CD4-positive, alpha-beta T cell (primary cell): Measurements from ENCODE around the gene AFAP1. TPM values are rescaled to one million over a fixed set of nuclear protein-coding genes. Genes with fewer than 3 reads are reported as not detected.
A peak's percentile ranks its signal among the peaks of the same experiment; 100 is the strongest.

Source experiments
- ATAC-seq: fragments of 200-7000 bp; cut with Tn5 transposase; one replicate; pipeline ENCODE4 v1.10.0; 2022; ENCODE audit warnings: mild to moderate bottlenecking; ENCODE audit not compliant: poor library complexity
- CTCF ChIA-PET: fragments of 350-600 bp; sonication (Branson Sonifier 250); formaldehyde crosslinking; loops from one replicate; lab custom pipeline; 2021; ENCODE audit warnings: antibody characterized with exemption, inconsistent platforms; lab: Charles Lee
- POLR2A ChIA-PET: fragments of 350-600 bp; sonication (Branson Sonifier 250); formaldehyde crosslinking; loops from one replicate; lab custom pipeline; 2021; ENCODE audit warnings: antibody characterized with exemption, inconsistent platforms; lab: Charles Lee
- DNase-seq, 14 experiments: peaks; one replicate each; pipeline ENCODE4 v3.0.0-alpha.2; 2013 to 2020; ENCODE audit warnings: mixed read lengths in 2 of 14
- H3K27ac ChIP-seq, 2 donors: one replicate each; pipeline versions ENCODE4 v1.5.1 to v1.7.0; 2013; ENCODE audit warnings: low read length in 2 of 2, low read depth in 1 of 2, mild to moderate bottlenecking in 1 of 2
- H3K27me3 ChIP-seq, 2 experiments: 1 replicate in 1 of 2; 2 replicates in 1 of 2; pipeline versions ENCODE4 v1.6.1 to v1.7.0; 2013; ENCODE audit warnings: low read length in 2 of 2, control low read depth in 1 of 2, mild to moderate bottlenecking in 1 of 2, moderate library complexity in 1 of 2; ENCODE audit not compliant: insufficient read depth in 2 of 2, control insufficient read depth in 1 of 2
- H3K36me3 ChIP-seq: one replicate; pipeline ENCODE4 v1.6.1; 2013; ENCODE audit warnings: low read length, control low read depth; ENCODE audit not compliant: insufficient read depth
- H3K4me1 ChIP-seq: one replicate; pipeline ENCODE4 v1.6.1; 2013; ENCODE audit warnings: low read length, control low read depth; ENCODE audit not compliant: insufficient read depth
- H3K4me3 ChIP-seq: one replicate; pipeline ENCODE4 v1.5.1; 2013; ENCODE audit warnings: mild to moderate bottlenecking, low read length, moderate library complexity
- H3K9me3 ChIP-seq, 2 experiments: 1 replicate in 1 of 2; 2 replicates in 1 of 2; pipeline versions ENCODE4 v1.6.1 to v1.7.0; 2013; ENCODE audit warnings: low read length in 2 of 2, mild to moderate bottlenecking in 2 of 2, control low read depth in 1 of 2, moderate library complexity in 1 of 2; ENCODE audit not compliant: control insufficient read depth in 1 of 2, insufficient read depth in 1 of 2
- H3K27ac Mint-ChIP-seq: one replicate; pipeline ENCODE4 v1.8.0; 2020; ENCODE audit warnings: mixed read lengths
- H3K27me3 Mint-ChIP-seq: one replicate; pipeline ENCODE4 v1.8.0; 2021; ENCODE audit warnings: mixed read lengths
- H3K36me3 Mint-ChIP-seq: one replicate; pipeline ENCODE4 v1.8.0; 2021; ENCODE audit warnings: low read depth, mixed read lengths
- H3K4me1 Mint-ChIP-seq: one replicate; pipeline ENCODE4 v1.8.0; 2021; ENCODE audit warnings: low read depth, mixed read lengths
- H3K4me3 Mint-ChIP-seq: one replicate; pipeline ENCODE4 v1.8.0; 2020; ENCODE audit warnings: mild to moderate bottlenecking, mixed read lengths
- H3K9me3 Mint-ChIP-seq: one replicate; pipeline ENCODE4 v1.8.0; 2020; ENCODE audit warnings: mixed read lengths
- intact Hi-C, 2 experiments: fragments of 100-400 bp; cut with DNase I in 1 of 2; cut with micrococcal nuclease in 1 of 2; formaldehyde crosslinking; loops; one replicate each; pipeline versions ENCODE4 v1.15.1 to v1.9.0; 2023 to 2025; cut with DNase I, micrococcal nuclease
- total RNA-seq, 174 experiments: library from RNA in 2 of 174; stranded (reverse) in 2 of 174; gene quantifications; one replicate each; pipeline ENCODE4 v1.2.3 and lab custom pipeline; 2021 to 2026
- TF ChIP-seq, protein P1 (sequence below): fragments of 200-600 bp; IDR thresholded peaks from one replicate; pipeline ENCODE4 v1.8.0; 2022; ENCODE audit warnings: antibody characterized with exemption, mild to moderate bottlenecking

AFAP1 gene
- total RNA-seq, 2 experiments from 2014 or later: 9.8 to 10.9 TPM

DNA sequence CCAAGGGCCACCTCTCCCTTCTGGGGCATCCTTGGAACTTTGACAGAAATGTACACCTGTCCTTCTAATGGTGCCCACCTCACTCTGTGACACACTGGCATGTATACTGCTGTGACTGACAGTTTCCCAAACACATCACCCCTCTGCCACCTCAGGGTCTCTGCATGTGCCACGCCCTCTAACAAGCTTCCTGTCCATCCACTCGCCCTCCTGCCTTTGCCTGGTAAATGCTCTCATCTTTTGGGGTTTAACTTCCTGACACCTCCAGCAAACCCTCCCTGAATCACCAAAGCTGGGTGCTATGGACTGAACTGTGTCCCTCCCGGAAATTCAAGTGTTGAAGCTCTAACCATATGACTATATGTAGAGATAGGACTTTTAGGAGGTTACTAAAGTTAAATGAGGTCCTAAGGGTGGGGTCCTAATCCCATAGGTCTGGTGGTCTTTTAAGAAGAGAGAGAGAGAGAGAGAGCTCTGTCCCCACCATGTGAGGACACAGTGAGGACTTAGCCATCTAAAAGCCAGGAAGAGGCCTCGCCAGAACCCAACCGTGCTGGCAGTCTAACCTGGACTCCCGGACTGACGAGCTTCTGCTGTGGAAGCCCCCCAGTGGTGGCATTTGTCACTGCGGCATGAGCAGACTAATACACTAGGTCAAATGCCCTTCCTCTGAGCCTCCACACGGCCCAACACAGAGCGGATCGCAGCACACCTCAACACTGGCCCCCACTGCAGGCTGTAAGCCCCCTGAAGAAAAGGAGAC lies 95.6 kb downstream of the AFAP1 start:
- H3K4me3 Mint-ChIP-seq: no peak overlapping the region
- DNase-seq: peak; percentile 50 to 84 (median 66)
- Histone ChIP-seq H3K4me1 (peaks cover 16% of the 10 kb centered on the region), H3K36me3 (no peaks in the 10 kb centered on the region), H3K27me3 (no peaks in the 10 kb centered on the region), H3K4me3 (no peak overlapping the region), H3K9me3 (no peaks in the 10 kb centered on the region), H3K27ac (no peak overlapping the region)
- POLR2A ChIA-PET: interaction anchor here (0.7 to 1.4 kb wide), 4 partner anchors 11 to 96 kb away, joined by 3 to 7 read pairs (median 4); partner anchors contain the start of gene AFAP1
- peak; percentile 89 for ATAC-seq
- intact Hi-C loops: loop anchor here in 1 of 2 experiments (1.0 kb wide), 1 partner anchor 42 kb away; no protein-coding TSS in a partner anchor
- H3K27ac Mint-ChIP-seq: no peak overlapping the region
- H3K4me1 Mint-ChIP-seq: peaks cover 31% of the 10 kb centered on the region
- CTCF ChIA-PET: interaction anchor here (0.6 to 3.1 kb wide), 12 partner anchors 11 to 144 kb away, joined by 3 to 15 read pairs (median 7); no protein-coding TSS in a partner anchor
- no peaks in the 10 kb centered on the region for H3K9me3 Mint-ChIP-seq
- H3K36me3 Mint-ChIP-seq: peaks cover 48% of the 10 kb centered on the region
- TF ChIP-seq, protein P1, sequence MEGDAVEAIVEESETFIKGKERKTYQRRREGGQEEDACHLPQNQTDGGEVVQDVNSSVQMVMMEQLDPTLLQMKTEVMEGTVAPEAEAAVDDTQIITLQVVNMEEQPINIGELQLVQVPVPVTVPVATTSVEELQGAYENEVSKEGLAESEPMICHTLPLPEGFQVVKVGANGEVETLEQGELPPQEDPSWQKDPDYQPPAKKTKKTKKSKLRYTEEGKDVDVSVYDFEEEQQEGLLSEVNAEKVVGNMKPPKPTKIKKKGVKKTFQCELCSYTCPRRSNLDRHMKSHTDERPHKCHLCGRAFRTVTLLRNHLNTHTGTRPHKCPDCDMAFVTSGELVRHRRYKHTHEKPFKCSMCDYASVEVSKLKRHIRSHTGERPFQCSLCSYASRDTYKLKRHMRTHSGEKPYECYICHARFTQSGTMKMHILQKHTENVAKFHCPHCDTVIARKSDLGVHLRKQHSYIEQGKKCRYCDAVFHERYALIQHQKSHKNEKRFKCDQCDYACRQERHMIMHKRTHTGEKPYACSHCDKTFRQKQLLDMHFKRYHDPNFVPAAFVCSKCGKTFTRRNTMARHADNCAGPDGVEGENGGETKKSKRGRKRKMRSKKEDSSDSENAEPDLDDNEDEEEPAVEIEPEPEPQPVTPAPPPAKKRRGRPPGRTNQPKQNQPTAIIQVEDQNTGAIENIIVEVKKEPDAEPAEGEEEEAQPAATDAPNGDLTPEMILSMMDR: peak; percentile 76
- no peaks in the 10 kb centered on the region for H3K27me3 Mint-ChIP-seq

GRCh38 chr4:7842384-7843279 lies 97.0 kb downstream of the AFAP1 start:
- CTCF ChIA-PET: no interaction called here
- Histone ChIP-seq H3K4me3 (no peak overlapping the region), H3K9me3 (no peaks in the 10 kb centered on the region), H3K4me1 (peaks cover 16% of the 10 kb centered on the region), H3K27me3 (no peaks in the 10 kb centered on the region), H3K36me3 (no peaks in the 10 kb centered on the region), H3K27ac (no peak overlapping the region)
- Mint-ChIP-seq H3K4me3 (no peak overlapping the region), H3K27me3 (no peaks in the 10 kb centered on the region), H3K9me3 (no peaks in the 10 kb centered on the region), H3K27ac (no peak overlapping the region), H3K36me3 (peaks cover 49% of the 10 kb centered on the region), H3K4me1 (peaks cover 21% of the 10 kb centered on the region)
- TF ChIP-seq, protein P1: no peak
- intact Hi-C loops: no loop called here
- ATAC-seq (no peak), DNase-seq (no peak)
- POLR2A ChIA-PET: interaction anchor here (0.6 kb wide), 1 partner anchor 11 kb away, joined by 4 read pairs; no protein-coding TSS in a partner anchor

DNA sequence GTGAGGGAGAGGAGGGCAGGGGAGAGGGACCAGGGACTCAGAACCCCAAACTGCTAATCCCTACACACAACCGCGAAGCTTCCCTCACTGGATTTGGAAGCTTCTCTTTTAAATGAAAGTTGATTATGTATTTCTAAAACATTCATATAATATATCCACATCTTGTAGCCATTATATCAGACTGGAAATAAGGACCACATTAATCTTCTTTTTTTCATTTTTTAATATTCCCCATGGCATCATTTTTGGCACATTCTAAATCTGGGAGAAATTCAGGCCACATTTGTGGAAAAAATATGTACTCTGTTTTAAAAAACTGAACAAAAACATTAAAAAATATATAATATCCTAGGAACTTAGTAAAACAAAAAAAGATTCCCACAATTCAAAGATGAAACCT lies 97.8 kb downstream of the AFAP1 start:
- Histone ChIP-seq H3K27me3 (no peaks in the 10 kb centered on the region), H3K4me3 (no peak overlapping the region), H3K4me1 (peaks cover 16% of the 10 kb centered on the region), H3K9me3 (no peaks in the 10 kb centered on the region), H3K27ac (no peak overlapping the region), H3K36me3 (peaks cover 3% of the 10 kb centered on the region)
- DNase-seq: no peak
- ChIA-PET POLR2A (no interaction called here), CTCF (no interaction called here)
- no peaks in the 10 kb centered on the region for H3K27me3 Mint-ChIP-seq
- no peak for ATAC-seq
- no peak overlapping the region for H3K4me3 Mint-ChIP-seq
- peaks cover 17% of the 10 kb centered on the region for H3K4me1 Mint-ChIP-seq
- intact Hi-C loops: loop anchor here in 1 of 2 experiments (2.0 kb wide), 1 partner anchor 17 kb away; no protein-coding TSS in a partner anchor
- H3K27ac Mint-ChIP-seq: no peak overlapping the region
- H3K9me3 Mint-ChIP-seq: no peaks in the 10 kb centered on the region
- TF ChIP-seq, protein P1: no peak
- peaks cover 53% of the 10 kb centered on the region for H3K36me3 Mint-ChIP-seq
